ENCODE measurements around the gene RPRD2.

RPRD2 gene

GRCh38 chr1:150472601-150473200, 108.8 kb downstream of the RPRD2 start:
- DNase-seq (ENCODE audit: low spot score), result no peak

GRCh38 chr1:150473659-150474058, 109.7 kb downstream of the RPRD2 start:
- no peak for DNase-seq (ENCODE audit: low spot score)

GRCh38 chr1:150474869-150475268, 110.9 kb downstream of the RPRD2 start:
- no peak for DNase-seq (ENCODE audit: low spot score)

- DNase-seq (ENCODE audit: low spot score), result no peak
Observed at GRCh38 chr1:150476754-150477153, 112.8 kb downstream of the RPRD2 start.

- DNase-seq (ENCODE audit: low spot score), result no peak
Observed at GRCh38 chr1:150477320-150477719, 113.4 kb downstream of the RPRD2 start.

GRCh38 chr1:150477733-150478132, 113.8 kb downstream of the RPRD2 start:
- no peak for DNase-seq (ENCODE audit: low spot score)

- DNase-seq (ENCODE audit: low spot score), result no peak
Observed at GRCh38 chr1:150479370-150479769, 115.4 kb downstream of the RPRD2 start.

GRCh38 chr1:150479927-150480352, 116.0 kb downstream of the RPRD2 start:
- DNase-seq (ENCODE audit: low spot score), result no peak

GRCh38 chr1:150484431-150484830, 120.5 kb downstream of the RPRD2 start:
- DNase-seq (ENCODE audit: low spot score), result no peak

GRCh38 chr1:150484861-150485260, 120.9 kb downstream of the RPRD2 start:
- DNase-seq (ENCODE audit: low spot score), result no peak

GRCh38 chr1:150486966-150487762, 123.2 kb downstream of the RPRD2 start, which contains the start of gene TARS2:
Gene TARS2 (plus strand): TSS chr1:150487419. CDS start chr1:150487451, 32 bp downstream.
- peak; percentile 98 for DNase-seq (ENCODE audit: low spot score)

- DNase-seq (ENCODE audit: low spot score), result no peak
Observed at GRCh38 chr1:150487763-150488115, 123.8 kb downstream of the RPRD2 start.

- no peak for DNase-seq (ENCODE audit: low spot score)
Observed at GRCh38 chr1:150493175-150493574, 129.2 kb downstream of the RPRD2 start.

GRCh38 chr1:150498342-150498741, 134.4 kb downstream of the RPRD2 start:
- DNase-seq (ENCODE audit: low spot score), result no peak

GRCh38 chr1:150505431-150505830, 141.5 kb downstream of the RPRD2 start:
- DNase-seq (ENCODE audit: low spot score), result no peak

- peak; percentile 39 for DNase-seq (ENCODE audit: low spot score)
Observed at GRCh38 chr1:150507912-150508864, 144.2 kb downstream of the RPRD2 start, which contains the start of gene ECM1. Gene ECM1 (plus strand): TSS chr1:150508109. CDS start chr1:150508210, 101 bp downstream.

- DNase-seq (ENCODE audit: low spot score), result no peak
Observed at GRCh38 chr1:150508982-150509381, 145.0 kb downstream of the RPRD2 start.

GRCh38 chr1:150511551-150511950, 147.6 kb downstream of the RPRD2 start:
- DNase-seq (ENCODE audit: low spot score), result no peak

GRCh38 chr1:150511985-150512660, 148.2 kb downstream of the RPRD2 start:
- DNase-seq (ENCODE audit: low spot score), result no peak

- DNase-seq (ENCODE audit: low spot score), result no peak
Observed at GRCh38 chr1:150512846-150513245, 148.9 kb downstream of the RPRD2 start.

- no peak for DNase-seq (ENCODE audit: low spot score)
Observed at GRCh38 chr1:150513351-150513791, 149.4 kb downstream of the RPRD2 start.

GRCh38 chr1:150514260-150514659, 150.3 kb downstream of the RPRD2 start:
- no peak for DNase-seq (ENCODE audit: low spot score)

Measured in putamen (tissue), 1 donor.